Uterus (tissue), 2 donors: ENCODE data around the gene PGLYRP4.

Experiments used
- CTCF ChIP-seq, 4 experiments: fragments of 200-600 bp in 2 of 4; fragments of 450-650 bp in 2 of 4; sonication (generic) in 2 of 4; IDR thresholded peaks; one replicate each; pipeline ENCODE4 v1.5.1; 2016 to 2019; ENCODE audit warnings: antibody characterized with exemption in 4 of 4, mild to moderate bottlenecking in 2 of 4, moderate library complexity in 1 of 4
- POLR2A ChIP-seq, 2 donors: fragments of 450-650 bp; IDR thresholded peaks; one replicate each; pipeline ENCODE4 v1.6.1; 2016; ENCODE audit warnings: antibody characterized with exemption in 2 of 2, mild to moderate bottlenecking in 1 of 2, moderate library complexity in 1 of 2

DNA sequence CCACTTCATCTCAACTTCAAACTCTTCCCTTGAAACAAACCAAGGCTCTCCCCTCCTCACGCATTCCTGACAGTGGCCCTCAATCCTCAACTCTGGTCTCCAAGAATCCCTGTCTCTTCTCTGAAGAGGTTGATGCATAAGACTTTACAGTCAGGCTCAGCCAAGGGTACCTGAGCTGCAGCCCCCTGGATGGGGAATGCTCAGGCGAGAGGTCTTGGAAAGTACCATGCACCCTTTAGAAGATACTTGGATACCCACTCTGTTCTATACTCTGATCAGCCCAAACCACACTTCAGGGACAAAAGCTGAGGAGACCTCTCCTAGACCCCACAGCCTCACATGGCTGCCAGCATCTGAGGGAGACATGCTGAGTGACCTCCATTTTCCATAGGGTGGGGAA lies 35.4 kb downstream of the PGLYRP4 start:
- TF ChIP-seq CTCF (IDR thresholded peaks at IDR 0.05) = no peak
- no peak for TF ChIP-seq POLR2A (IDR thresholded peaks at IDR 0.05)
